ENCODE results near the gene LDLRAD1.

The LDLRAD1 gene

DNA sequence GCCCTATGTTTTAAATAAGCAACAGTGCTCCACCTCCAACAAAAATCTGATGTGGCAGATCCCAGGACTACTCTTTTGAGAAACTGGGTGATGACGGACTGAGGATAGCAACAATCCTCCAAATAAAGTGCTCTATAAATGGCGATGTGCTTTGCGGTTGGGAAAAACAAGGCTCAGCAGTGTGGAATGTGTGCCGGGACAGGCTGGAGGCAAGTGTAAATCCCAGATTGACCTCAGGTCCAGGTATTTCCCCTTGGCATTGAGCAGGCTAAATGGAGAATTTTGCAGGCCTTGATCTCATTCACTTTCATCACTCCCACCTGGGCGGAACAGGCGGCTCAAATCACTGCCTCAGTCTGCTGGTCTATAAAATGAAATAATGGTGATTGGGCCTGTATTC, 36.8 kb downstream of the LDLRAD1 start:
- no peaks in the 10 kb centered on the region for H3K9me3 ChIP-seq (ENCODE audit: insufficient read depth, low read length, severe bottlenecking)
- H3K36me3 ChIP-seq (ENCODE audit: insufficient read depth, low read length), result no peaks in the 10 kb centered on the region
- H3K79me2 ChIP-seq (ENCODE audit: insufficient read depth, low read length), result no peaks in the 10 kb centered on the region
- DNase-seq (no peak), ATAC-seq (ENCODE audit: insufficient read depth, low read depth) (no peak)
- TF ChIP-seq, protein P1, sequence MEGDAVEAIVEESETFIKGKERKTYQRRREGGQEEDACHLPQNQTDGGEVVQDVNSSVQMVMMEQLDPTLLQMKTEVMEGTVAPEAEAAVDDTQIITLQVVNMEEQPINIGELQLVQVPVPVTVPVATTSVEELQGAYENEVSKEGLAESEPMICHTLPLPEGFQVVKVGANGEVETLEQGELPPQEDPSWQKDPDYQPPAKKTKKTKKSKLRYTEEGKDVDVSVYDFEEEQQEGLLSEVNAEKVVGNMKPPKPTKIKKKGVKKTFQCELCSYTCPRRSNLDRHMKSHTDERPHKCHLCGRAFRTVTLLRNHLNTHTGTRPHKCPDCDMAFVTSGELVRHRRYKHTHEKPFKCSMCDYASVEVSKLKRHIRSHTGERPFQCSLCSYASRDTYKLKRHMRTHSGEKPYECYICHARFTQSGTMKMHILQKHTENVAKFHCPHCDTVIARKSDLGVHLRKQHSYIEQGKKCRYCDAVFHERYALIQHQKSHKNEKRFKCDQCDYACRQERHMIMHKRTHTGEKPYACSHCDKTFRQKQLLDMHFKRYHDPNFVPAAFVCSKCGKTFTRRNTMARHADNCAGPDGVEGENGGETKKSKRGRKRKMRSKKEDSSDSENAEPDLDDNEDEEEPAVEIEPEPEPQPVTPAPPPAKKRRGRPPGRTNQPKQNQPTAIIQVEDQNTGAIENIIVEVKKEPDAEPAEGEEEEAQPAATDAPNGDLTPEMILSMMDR (IDR thresholded peaks at IDR 0.05; ENCODE audit: borderline replicate concordance, extremely low read depth, low read length, poor library complexity, severe bottlenecking), result no peak
- TF ChIP-seq EZH2 (IDR thresholded peaks at IDR 0.05; ENCODE audit: borderline replicate concordance, low read depth, low read length, severe bottlenecking), result no peak
- H3K27ac ChIP-seq (ENCODE audit: low read length), result no peak overlapping the region
- H2AFZ ChIP-seq (ENCODE audit: low read depth, low read length), result no peak overlapping the region
- no peak overlapping the region for H3K4me3 ChIP-seq (ENCODE audit: low read depth in 1 of 2, low read length in 2 of 2)
- H3K4me2 ChIP-seq (ENCODE audit: insufficient read depth, low read length), result no peak overlapping the region
- H3K27me3 ChIP-seq (ENCODE audit: insufficient read depth, low read length, poor library complexity), result no peaks in the 10 kb centered on the region
- no peaks in the 10 kb centered on the region for H4K20me1 ChIP-seq (ENCODE audit: insufficient read depth, low read length)
- H3K9ac ChIP-seq (ENCODE audit: low read depth, low read length), result no peak overlapping the region
- no peaks in the 10 kb centered on the region for H3K4me1 ChIP-seq (ENCODE audit: insufficient read depth, low read length)

DNA sequence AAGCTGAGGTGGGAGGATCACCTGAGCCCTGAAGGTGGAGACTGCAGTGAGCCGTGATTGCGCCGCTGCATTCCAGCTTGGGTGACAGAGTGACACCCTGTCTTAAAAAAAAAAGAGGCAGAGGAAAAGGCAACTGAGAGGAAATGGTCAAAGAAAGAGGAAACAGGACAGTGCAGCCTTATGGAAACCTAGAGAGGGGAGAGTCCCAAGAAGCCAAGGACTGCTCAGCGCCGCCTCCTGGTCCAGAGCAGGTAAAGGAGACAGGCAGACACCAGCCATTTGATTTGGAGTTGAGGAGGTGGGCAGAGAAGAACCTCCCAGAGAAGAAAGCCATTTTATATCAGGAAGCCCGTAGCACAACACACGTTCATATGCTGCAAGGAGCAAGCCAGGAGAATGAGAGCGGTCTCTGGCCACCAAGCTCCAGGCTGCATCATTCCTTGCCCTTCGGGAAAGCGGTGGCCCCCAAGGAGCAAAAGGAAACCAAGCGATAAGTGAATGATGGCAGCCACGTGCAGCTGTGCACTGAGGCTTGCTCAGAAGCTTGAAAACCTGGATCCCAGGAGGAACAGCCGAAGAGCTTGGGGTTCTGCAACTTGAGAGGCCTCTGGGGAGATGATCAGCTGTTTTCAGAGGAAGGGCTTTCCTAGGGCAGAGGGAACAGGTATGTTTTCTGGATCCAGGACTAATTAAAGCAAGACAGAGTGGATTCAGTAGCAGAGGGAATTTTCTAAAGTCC, 38.1 kb downstream of the LDLRAD1 start:
- ATAC-seq (ENCODE audit: insufficient read depth, low read depth), result no peak
- H3K4me1 ChIP-seq (ENCODE audit: insufficient read depth, low read length), result no peaks in the 10 kb centered on the region
- H4K20me1 ChIP-seq (ENCODE audit: insufficient read depth, low read length), result no peaks in the 10 kb centered on the region
- no peak for DNase-seq
- H3K9me3 ChIP-seq (ENCODE audit: insufficient read depth, low read length, severe bottlenecking), result no peaks in the 10 kb centered on the region
- H2AFZ ChIP-seq (ENCODE audit: low read depth, low read length), result no peak overlapping the region
- no peaks in the 10 kb centered on the region for H3K79me2 ChIP-seq (ENCODE audit: insufficient read depth, low read length)
- TF ChIP-seq, protein P1 (IDR thresholded peaks at IDR 0.05; ENCODE audit: borderline replicate concordance, extremely low read depth, low read length, poor library complexity, severe bottlenecking), result no peak
- TF ChIP-seq EZH2 (IDR thresholded peaks at IDR 0.05; ENCODE audit: borderline replicate concordance, low read depth, low read length, severe bottlenecking), result no peak
- H3K9ac ChIP-seq (ENCODE audit: low read depth, low read length), result no peak overlapping the region
- H3K4me2 ChIP-seq (ENCODE audit: insufficient read depth, low read length), result no peak overlapping the region
- no peaks in the 10 kb centered on the region for H3K36me3 ChIP-seq (ENCODE audit: insufficient read depth, low read length)
- no peaks in the 10 kb centered on the region for H3K27me3 ChIP-seq (ENCODE audit: insufficient read depth, low read length, poor library complexity)
- no peak overlapping the region for H3K4me3 ChIP-seq (ENCODE audit: low read depth in 1 of 2, low read length in 2 of 2)
- H3K27ac ChIP-seq (ENCODE audit: low read length), result no peak overlapping the region

DNA sequence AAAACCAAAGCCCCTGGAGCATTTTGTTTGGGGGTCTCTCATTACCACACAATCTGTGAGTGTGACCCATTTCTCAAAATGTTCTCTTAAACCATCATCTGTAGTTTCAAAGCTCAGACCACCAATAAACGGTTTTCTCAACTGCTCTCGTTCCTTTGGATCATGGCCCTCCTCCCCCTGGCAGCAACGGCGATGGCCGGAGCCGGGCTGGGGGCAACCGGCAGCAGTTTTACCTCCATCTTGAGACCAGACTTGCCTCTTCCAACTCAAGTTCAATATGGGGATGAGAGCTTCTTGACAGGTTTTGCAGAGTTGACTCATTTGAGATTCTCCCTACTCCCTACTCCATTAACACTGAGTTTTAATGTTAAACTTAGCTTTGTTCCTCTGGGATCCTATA, 42.1 kb downstream of the LDLRAD1 start:
- H3K4me3 ChIP-seq (ENCODE audit: low read depth in 1 of 2, low read length in 2 of 2), result no peak overlapping the region
- no peak for ATAC-seq (ENCODE audit: insufficient read depth, low read depth)
- H3K79me2 ChIP-seq (ENCODE audit: insufficient read depth, low read length), result no peaks in the 10 kb centered on the region
- H3K4me2 ChIP-seq (ENCODE audit: insufficient read depth, low read length), result no peak overlapping the region
- H3K9me3 ChIP-seq (ENCODE audit: insufficient read depth, low read length, severe bottlenecking), result no peaks in the 10 kb centered on the region
- H3K27ac ChIP-seq (ENCODE audit: low read length), result no peak overlapping the region
- no peaks in the 10 kb centered on the region for H3K4me1 ChIP-seq (ENCODE audit: insufficient read depth, low read length)
- H2AFZ ChIP-seq (ENCODE audit: low read depth, low read length), result no peak overlapping the region
- H3K27me3 ChIP-seq (ENCODE audit: insufficient read depth, low read length, poor library complexity), result no peaks in the 10 kb centered on the region
- DNase-seq, result no peak
- TF ChIP-seq EZH2 (IDR thresholded peaks at IDR 0.05; ENCODE audit: borderline replicate concordance, low read depth, low read length, severe bottlenecking), result no peak
- TF ChIP-seq, protein P1 (IDR thresholded peaks at IDR 0.05; ENCODE audit: borderline replicate concordance, extremely low read depth, low read length, poor library complexity, severe bottlenecking), result no peak
- H3K9ac ChIP-seq (ENCODE audit: low read depth, low read length), result no peak overlapping the region
- H4K20me1 ChIP-seq (ENCODE audit: insufficient read depth, low read length), result no peaks in the 10 kb centered on the region
- no peaks in the 10 kb centered on the region for H3K36me3 ChIP-seq (ENCODE audit: insufficient read depth, low read length)

All from DND-41 (cell line).